Activated naive CD4-positive, alpha-beta T cell treated with anti-CD3 and anti-CD28 coated beads, Interleukin-2, amount 50 U/mL, for 72 hours (primary cell): ENCODE measurements around the gene DAZL. TPM values are rescaled to one million over a fixed set of nuclear protein-coding genes. Genes with fewer than 3 reads are reported as not detected.

Experiments used
- ATAC-seq, 2 donors: fragments of 150-1000 bp; cut with Tn5 transposase; 2 replicates each; pipeline ENCODE4 v1.10.0; 2021; ENCODE audit warnings: mild to moderate bottlenecking in 2 of 2, moderate library complexity in 2 of 2
- DNase-seq, 2 donors: peaks; one replicate each; pipeline ENCODE4 v3.0.0; 2021 to 2022; ENCODE audit warnings: low spot score in 2 of 2
- H3K27ac Mint-ChIP-seq, 2 donors: one replicate each; pipeline ENCODE4 v1.8.0; 2022; ENCODE audit warnings: mild to moderate bottlenecking in 2 of 2, mixed read lengths in 2 of 2
- H3K36me3 Mint-ChIP-seq, 2 donors: one replicate each; pipeline ENCODE4 v1.8.0; 2022; ENCODE audit warnings: mixed read lengths in 2 of 2
- H3K9me3 Mint-ChIP-seq, 2 donors: one replicate each; pipeline ENCODE4 v1.8.0; 2022; ENCODE audit warnings: mixed read lengths in 2 of 2
- total RNA-seq, 2 donors: library from RNA; stranded (reverse); gene quantifications; one replicate each; pipeline ENCODE4 v1.2.3, GENCODE V29; 2022

The DAZL gene
- total RNA-seq, 2 donors from 2014 or later: not detected

GRCh38 chr3:16604433-16604832, 790 bp downstream of the DAZL start:
- H3K9me3 Mint-ChIP-seq: no peaks in the 10 kb centered on the region
- H3K36me3 Mint-ChIP-seq: no peaks in the 10 kb centered on the region
- no peak overlapping the region for H3K27ac Mint-ChIP-seq
- ATAC-seq (no peak), DNase-seq (no peak)

DNA sequence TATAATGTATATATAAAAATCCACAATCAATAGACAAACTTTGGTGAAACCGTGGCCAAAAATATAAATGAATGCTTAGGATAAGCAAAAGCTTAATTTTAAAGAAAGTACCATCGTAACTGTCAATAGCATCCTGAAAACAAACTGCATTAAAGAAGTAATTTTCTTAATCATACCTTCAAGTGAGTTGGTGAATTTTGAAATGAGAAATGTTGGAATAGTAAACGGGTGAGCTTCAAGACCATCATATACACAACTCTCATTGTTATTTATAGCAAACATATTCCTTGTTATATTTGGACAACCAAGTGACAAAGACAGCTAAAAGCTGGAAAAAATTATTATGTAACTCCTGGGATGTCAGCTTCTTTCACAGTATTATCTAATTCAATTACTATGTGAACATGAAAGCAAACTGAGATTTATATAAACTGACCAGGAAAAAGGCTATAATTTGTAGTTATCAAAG, 3.7 kb downstream of the DAZL start:
- no peak overlapping the region for H3K27ac Mint-ChIP-seq
- ATAC-seq: no peak
- H3K9me3 Mint-ChIP-seq: no peaks in the 10 kb centered on the region
- no peak for DNase-seq
- H3K36me3 Mint-ChIP-seq: no peaks in the 10 kb centered on the region

- peak in 1 of 2 donors; percentile 78 for DNase-seq
- H3K36me3 Mint-ChIP-seq: no peaks in the 10 kb centered on the region
- no peaks in the 10 kb centered on the region for H3K9me3 Mint-ChIP-seq
- no peak for ATAC-seq
- no peak overlapping the region for H3K27ac Mint-ChIP-seq
Observed at GRCh38 chr3:16600780-16601536, 4.3 kb downstream of the DAZL start.

DNA sequence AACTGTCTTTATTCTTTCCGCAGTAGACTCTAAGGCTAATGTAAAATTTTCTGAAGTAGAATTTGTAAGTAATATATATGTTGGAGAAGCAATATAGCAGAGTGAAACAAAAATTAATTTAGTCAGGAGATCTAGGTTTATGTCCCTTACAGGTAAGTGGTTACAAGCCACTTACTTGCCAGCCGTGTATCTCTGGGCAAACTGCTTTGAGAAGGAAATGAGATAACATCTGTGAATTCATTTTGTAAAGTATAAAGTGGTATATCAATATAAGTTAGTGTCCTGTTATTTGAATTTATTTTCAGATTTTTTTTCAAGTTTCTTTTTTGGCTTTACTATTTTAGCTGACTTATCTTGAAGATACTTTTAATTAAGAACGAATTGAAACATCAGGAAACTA, 5.5 kb downstream of the DAZL start:
- Mint-ChIP-seq H3K27ac (no peak overlapping the region), H3K36me3 (no peaks in the 10 kb centered on the region), H3K9me3 (no peaks in the 10 kb centered on the region)
- no peak for DNase-seq
- ATAC-seq: no peak

DNA sequence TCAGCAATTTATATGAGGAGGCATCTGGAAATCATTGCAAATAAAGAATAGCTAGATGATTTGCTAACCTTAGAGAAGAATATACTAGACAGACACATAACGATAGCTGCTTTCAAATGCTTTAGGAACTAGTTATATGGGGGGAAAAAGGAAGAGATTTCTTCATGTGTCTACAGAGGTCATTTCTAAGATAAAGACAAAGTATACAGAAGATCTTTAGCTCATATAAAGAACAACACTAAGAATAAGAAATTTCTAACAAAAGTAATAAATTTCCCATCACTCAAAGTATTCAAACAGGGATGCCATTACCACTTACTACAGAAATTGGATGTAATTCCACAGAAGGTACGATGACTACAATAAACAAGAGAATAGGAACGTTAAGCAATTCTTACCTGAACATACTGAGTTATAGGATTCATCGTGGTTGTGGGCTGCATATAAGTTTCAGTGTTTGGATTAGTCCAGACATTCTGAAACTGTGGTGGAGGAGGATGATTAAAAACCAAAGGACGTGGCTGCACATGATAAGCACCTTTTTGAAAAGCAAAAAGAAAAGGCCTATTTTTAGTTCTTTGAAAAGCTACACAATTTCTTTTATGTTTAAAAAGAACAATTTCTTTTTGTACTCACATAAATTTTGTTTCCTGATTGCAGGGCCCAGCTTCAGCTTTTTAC, 8.7 kb downstream of the DAZL start:
- no peaks in the 10 kb centered on the region for H3K9me3 Mint-ChIP-seq
- ATAC-seq (peak; percentile 97 to 99), DNase-seq (peak in 1 of 2 donors; percentile 38)
- no peaks in the 10 kb centered on the region for H3K36me3 Mint-ChIP-seq
- peak overlapping the region; percentile 68 to 87 for H3K27ac Mint-ChIP-seq

- peak overlapping the region; percentile 68 to 87 for H3K27ac Mint-ChIP-seq
- ATAC-seq: peak in 1 of 2 donors; percentile 51
- no peaks in the 10 kb centered on the region for H3K36me3 Mint-ChIP-seq
- no peak for DNase-seq
- H3K9me3 Mint-ChIP-seq: no peaks in the 10 kb centered on the region
Observed at GRCh38 chr3:16595778-16596177, 9.4 kb downstream of the DAZL start.

- no peaks in the 10 kb centered on the region for H3K36me3 Mint-ChIP-seq
- DNase-seq (peak in 1 of 2 donors; percentile 10), ATAC-seq (peak; percentile 71 to 96)
- H3K27ac Mint-ChIP-seq: no peak overlapping the region
- H3K9me3 Mint-ChIP-seq: no peaks in the 10 kb centered on the region
Observed at GRCh38 chr3:16589867-16590624, 15.2 kb downstream of the DAZL start.

- Mint-ChIP-seq H3K9me3 (no peaks in the 10 kb centered on the region), H3K27ac (no peak overlapping the region), H3K36me3 (no peaks in the 10 kb centered on the region)
- no peak for ATAC-seq
- DNase-seq: no peak
Observed at GRCh38 chr3:16589120-16589519, 16.1 kb downstream of the DAZL start.

GRCh38 chr3:16587681-16588060, 17.6 kb downstream of the DAZL start:
- no peaks in the 10 kb centered on the region for H3K36me3 Mint-ChIP-seq
- no peaks in the 10 kb centered on the region for H3K9me3 Mint-ChIP-seq
- ATAC-seq (no peak), DNase-seq (no peak)
- H3K27ac Mint-ChIP-seq: no peak overlapping the region

DNA sequence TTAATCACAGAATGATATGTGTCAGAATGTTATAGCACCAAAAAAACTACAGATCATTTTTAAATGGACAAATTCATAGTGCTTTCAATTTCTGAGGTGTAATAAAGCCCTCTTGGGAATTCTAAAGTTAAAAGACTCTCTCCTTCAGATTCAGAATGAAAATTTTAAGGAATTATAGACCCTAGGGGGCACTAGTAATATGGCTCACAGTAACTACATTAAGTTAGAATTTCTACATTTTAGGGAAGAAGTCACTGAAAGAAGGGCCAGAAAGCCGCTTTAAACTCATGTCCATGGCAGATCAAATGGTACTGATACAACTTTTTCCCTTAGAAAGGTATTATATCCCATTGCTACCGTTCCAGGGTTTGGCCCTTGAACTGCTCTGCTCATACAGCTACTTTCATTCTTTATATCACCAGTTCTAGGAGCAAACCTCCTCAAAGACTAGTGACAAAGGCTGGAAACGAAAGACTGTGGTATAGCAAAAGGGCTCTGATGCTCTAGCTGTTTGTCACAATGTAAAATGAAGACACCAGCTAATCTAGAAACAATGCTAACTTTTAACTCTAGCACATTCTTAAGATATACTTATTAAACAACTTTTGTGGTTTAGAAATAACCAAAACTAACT, 18.1 kb downstream of the DAZL start:
- ATAC-seq: peak; percentile 22 to 78
- H3K36me3 Mint-ChIP-seq: no peaks in the 10 kb centered on the region

DNA sequence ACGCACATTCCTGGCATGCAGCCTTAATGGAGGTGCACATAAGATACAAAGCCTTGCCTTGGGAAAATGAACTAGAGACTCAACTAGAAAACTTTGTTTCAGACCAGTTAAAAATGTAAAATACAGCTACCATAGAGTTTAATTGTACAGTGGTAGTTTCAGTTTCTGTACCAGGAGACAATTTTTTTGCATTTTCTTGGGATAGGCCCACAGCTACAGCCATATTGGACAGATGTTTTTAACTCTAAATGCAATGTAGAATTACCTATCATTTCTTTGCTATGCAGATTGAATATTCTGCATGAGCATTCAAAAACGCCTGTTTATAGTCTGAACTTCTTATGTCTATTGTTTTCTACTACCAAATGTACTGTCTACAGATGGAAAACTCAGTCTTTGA, 20.3 kb downstream of the DAZL start:
- Mint-ChIP-seq H3K27ac (no peak overlapping the region), H3K36me3 (no peaks in the 10 kb centered on the region), H3K9me3 (peaks cover 0 to 6% of the 10 kb centered on the region in 2 donors)
- no peak for DNase-seq
- no peak for ATAC-seq

More for the DNA sequence above, 18.1 kb downstream of the DAZL start:
- Mint-ChIP-seq H3K27ac (no peak overlapping the region), H3K9me3 (no peaks in the 10 kb centered on the region)
- DNase-seq: no peak

DNA sequence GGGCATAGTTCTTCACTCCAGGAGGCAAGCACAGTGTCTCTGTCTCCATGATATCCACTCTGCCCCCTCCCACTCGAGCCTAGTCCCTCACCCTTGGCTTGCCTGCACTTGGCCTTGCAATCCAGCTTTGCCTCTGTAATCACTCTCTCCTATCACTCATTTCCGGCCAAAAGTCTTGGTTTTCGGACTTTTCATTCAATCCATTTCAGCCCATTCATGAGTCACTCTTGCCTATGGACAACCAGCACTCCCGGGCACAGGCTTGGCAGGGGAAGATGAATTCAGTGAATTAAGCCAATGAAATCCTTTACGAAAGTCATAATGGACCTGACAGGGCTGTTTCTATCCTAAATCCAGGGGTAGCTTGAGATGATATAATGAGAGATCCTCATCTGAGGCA, 21.7 kb downstream of the DAZL start:
- no peak overlapping the region for H3K27ac Mint-ChIP-seq
- no peak for DNase-seq
- ATAC-seq: no peak
- peaks cover 0 to 6% of the 10 kb centered on the region in 2 donors for H3K9me3 Mint-ChIP-seq
- H3K36me3 Mint-ChIP-seq: no peaks in the 10 kb centered on the region

GRCh38 chr3:16570113-16570512, 35.1 kb downstream of the DAZL start:
- H3K27ac Mint-ChIP-seq: no peak overlapping the region
- DNase-seq: no peak
- H3K9me3 Mint-ChIP-seq: peaks cover 0 to 14% of the 10 kb centered on the region in 2 donors
- ATAC-seq: no peak
- H3K36me3 Mint-ChIP-seq: peaks cover 0 to 14% of the 10 kb centered on the region in 2 donors

DNA sequence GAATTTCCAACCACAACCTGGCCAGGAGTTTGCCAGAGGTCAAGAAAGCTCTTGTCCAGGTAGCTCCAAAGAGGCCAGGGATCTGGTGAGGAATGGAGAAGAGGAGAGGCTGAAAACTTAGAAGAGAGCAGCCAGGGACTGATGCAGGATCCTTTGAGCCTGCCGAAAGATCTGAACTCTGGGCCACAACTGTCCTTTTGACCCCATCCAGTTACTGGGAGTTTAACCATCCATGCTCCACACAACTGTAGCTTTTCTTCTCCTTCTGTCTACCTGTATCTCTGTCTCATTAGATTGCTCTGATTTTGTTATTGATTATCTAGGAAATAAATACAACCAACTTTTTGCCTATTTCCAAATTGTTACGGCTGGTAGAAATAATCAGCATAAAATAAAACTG, 36.7 kb downstream of the DAZL start:
- DNase-seq (no peak), ATAC-seq (no peak)
- Mint-ChIP-seq H3K27ac (no peak overlapping the region), H3K36me3 (peaks cover 0 to 14% of the 10 kb centered on the region in 2 donors), H3K9me3 (peaks cover 0 to 21% of the 10 kb centered on the region in 2 donors)

DNA sequence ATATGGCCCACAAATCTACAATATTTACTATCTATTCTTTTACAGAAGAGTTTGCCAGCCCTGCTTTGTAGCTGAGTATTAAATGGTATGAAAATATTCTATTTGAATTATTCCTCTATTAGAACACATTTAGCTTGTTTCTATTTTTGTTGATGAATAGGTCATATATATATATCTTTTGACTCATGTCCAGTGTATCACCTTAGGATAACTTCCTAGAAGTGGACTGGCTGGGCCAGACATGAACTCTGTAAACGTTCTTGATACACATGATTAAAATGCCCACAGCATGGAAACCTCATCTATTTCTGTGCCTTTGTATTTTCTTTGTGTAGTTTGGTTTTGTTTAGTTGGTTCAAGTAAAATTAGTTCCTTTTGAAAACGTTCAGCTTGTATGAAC, 37.1 kb downstream of the DAZL start:
- peaks cover 0 to 23% of the 10 kb centered on the region in 2 donors for H3K9me3 Mint-ChIP-seq

DNA sequence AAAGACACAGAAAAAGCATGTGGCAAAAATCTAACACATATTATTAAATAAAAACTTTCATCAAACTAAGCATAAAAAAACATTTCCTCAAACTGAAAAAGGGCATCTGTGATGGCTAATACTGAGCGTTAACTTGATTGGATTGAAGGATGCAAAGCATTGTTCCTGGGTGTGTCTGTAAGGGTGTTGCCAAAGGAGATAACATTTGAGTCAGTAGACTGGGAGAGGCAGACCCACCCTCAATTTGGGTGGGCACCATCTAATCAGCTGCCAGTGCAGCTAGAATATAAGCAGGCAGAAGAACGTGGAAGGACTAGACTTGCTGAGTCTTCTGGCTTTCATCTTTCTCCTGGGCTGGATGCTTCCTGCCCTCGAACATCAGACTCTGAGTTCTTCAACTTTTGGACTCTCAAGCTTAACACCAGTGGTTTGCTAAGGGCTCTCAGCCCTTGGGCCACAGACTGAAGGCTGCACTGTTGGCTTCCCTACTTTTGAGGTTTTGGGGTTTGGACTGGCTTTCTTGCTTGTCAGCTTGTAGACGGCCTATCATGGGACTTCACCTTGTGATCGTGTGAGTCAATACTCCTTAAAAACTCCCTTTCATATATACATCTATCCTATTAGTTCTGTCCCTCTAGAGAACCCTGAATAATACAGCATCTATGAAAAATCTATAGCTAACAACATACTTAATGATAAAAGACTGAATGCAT, 45.4 kb downstream of the DAZL start:
- ATAC-seq: no peak
- H3K36me3 Mint-ChIP-seq: no peaks in the 10 kb centered on the region
- no peak for DNase-seq
- peaks cover 0 to 9% of the 10 kb centered on the region in 2 donors for H3K9me3 Mint-ChIP-seq
- H3K27ac Mint-ChIP-seq: no peak overlapping the region

More for the DNA sequence above, 37.1 kb downstream of the DAZL start:
- ATAC-seq (no peak), DNase-seq (no peak)
- Mint-ChIP-seq H3K27ac (no peak overlapping the region), H3K36me3 (peaks cover 0 to 14% of the 10 kb centered on the region in 2 donors)
